Measurements from ENCODE around the gene EED. TPM values are rescaled to one million over a fixed set of nuclear protein-coding genes. Genes with fewer than 3 reads are reported as not detected.

Gene EED
- total and polyA plus RNA-seq, 11 donors, result 4.9 to 13.5 (median 11.4) TPM

- 77 to 85% (median 81%) methylated on average over 4 of the region's 4 CpGs for WGBS, 4 donors
- H3K36me3 ChIP-seq, result no peaks in the 10 kb centered on the region
- intact Hi-C loops (cut with DNase I), result no loop called here
- peaks cover 0 to 3% (median 0%) of the 10 kb centered on the region in 9 donors for H3K27me3 ChIP-seq
- TF ChIP-seq POLR2A (IDR thresholded peaks at IDR 0.05) (no peak), CTCF (IDR thresholded peaks at IDR 0.05) (no peak)
- peaks cover 0 to 10% (median 4%) of the 10 kb centered on the region in 12 donors for H3K4me1 ChIP-seq
- H3K27ac ChIP-seq, result no peak overlapping the region
- ATAC-seq (no peak), DNase-seq (no peak)
- no peak overlapping the region for H3K4me3 ChIP-seq
- no peaks in the 10 kb centered on the region for H3K9me3 ChIP-seq
These were observed 4.4 kb upstream of the EED start for GRCh38 chr11:86240164-86240563.

- Histone ChIP-seq H3K27me3 (peaks cover 0 to 3% (median 0%) of the 10 kb centered on the region in 9 donors), H3K36me3 (no peaks in the 10 kb centered on the region), H3K4me1 (peaks cover 0 to 22% (median 15%) of the 10 kb centered on the region in 12 donors), H3K9me3 (no peaks in the 10 kb centered on the region), H3K4me3 (no peak overlapping the region), H3K27ac (no peak overlapping the region)
- no peak for DNase-seq
- intact Hi-C loops (cut with DNase I), result no loop called here
- TF ChIP-seq CTCF (IDR thresholded peaks at IDR 0.05), result no peak
- no peak for TF ChIP-seq POLR2A (IDR thresholded peaks at IDR 0.05)
- no peak for ATAC-seq
- WGBS, 4 donors, result 84 to 92% (median 88%) methylated on average over 4 of the region's 4 CpGs
These were observed 2.5 kb upstream of the EED start for GRCh38 chr11:86241956-86242535.

GRCh38 chr11:86243396-86243795 is 1.2 kb upstream of the EED start:
- Histone ChIP-seq H3K9me3 (no peaks in the 10 kb centered on the region), H3K4me3 (peak overlapping the region in 1 of 12 donors; percentile 86), H3K4me1 (peaks cover 0 to 34% (median 22%) of the 10 kb centered on the region in 12 donors), H3K36me3 (no peaks in the 10 kb centered on the region), H3K27me3 (peaks cover 0 to 3% (median 0%) of the 10 kb centered on the region in 9 donors), H3K27ac (peak overlapping the region in 1 of 12 donors; percentile 99)
- DNase-seq, result no peak
- TF ChIP-seq POLR2A (IDR thresholded peaks at IDR 0.05), result no peak
- TF ChIP-seq CTCF (IDR thresholded peaks at IDR 0.05), result no peak
- ATAC-seq, result no peak
- WGBS, 4 donors, result 81 to 85% (median 81%) methylated on average over 2 of the region's 2 CpGs
- intact Hi-C loops (cut with DNase I), result no loop called here

GRCh38 chr11:86244063-86244521 is 461 bp upstream of the EED start:
- peak; percentile 90 to 92 (median 91) for ATAC-seq
- Histone ChIP-seq H3K9me3 (no peaks in the 10 kb centered on the region), H3K27me3 (peaks cover 0 to 3% (median 0%) of the 10 kb centered on the region in 9 donors), H3K4me3 (peak overlapping the region; percentile 68 to 97 (median 86)), H3K4me1 (peaks cover 0 to 41% (median 26%) of the 10 kb centered on the region in 12 donors), H3K27ac (peak overlapping the region; percentile 94 to 100 (median 99)), H3K36me3 (no peaks in the 10 kb centered on the region)
- WGBS, 4 donors, result 1 to 3% (median 2%) methylated on average over 18 of the region's 18 CpGs
- no peak for TF ChIP-seq POLR2A (IDR thresholded peaks at IDR 0.05)
- no peak for TF ChIP-seq CTCF (IDR thresholded peaks at IDR 0.05)
- DNase-seq, result peak; percentile 89 to 92 (median 90)
- intact Hi-C loops (cut with DNase I), result loop anchor here in 2 of 10 donors (1.0 to 2.0 kb wide), 2 partner anchors 389 to 615 kb away; partner anchors contain the start of genes CCDC83 (in 1 of the 2) and TMEM126B (in 1 of the 2)
